HG03575 (cell line): ENCODE results near the gene PLA2G6.
"Not testable (repeated sequence)": the region's sequence is repeated elsewhere in the genome, so short reads cannot be mapped to it uniquely, and the experiment has no call there.

Experiments
- ATAC-seq: cut with Tn5 transposase; IDR thresholded peaks from one replicate; pipeline ENCODE4 v1.9.1; 2021; ENCODE audit not compliant: unreplicated experiment, insufficient number of reproducible peaks, low FRiP score; ENCODE audit errors: extremely low read depth

The PLA2G6 gene

DNA sequence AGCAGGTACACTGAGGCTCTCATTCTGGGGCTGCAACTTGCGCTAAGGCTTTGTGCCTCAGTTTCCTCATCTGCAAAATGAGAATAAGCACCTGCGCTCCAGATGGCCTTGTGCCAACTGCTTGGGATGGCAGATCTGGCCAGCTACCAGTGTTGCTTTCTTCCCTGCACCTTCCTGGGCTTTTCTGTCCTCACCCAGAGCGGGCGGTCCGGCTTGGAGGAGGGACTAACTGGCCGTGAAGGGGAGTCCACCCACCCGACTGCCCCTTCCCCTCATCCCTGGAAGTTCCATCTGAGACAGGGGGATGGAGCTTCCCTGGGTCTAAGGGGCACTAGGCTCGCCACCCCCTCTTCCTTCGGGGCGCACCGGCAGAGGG is 101.2 kb downstream of the PLA2G6 start:
- ATAC-seq: no peak

DNA sequence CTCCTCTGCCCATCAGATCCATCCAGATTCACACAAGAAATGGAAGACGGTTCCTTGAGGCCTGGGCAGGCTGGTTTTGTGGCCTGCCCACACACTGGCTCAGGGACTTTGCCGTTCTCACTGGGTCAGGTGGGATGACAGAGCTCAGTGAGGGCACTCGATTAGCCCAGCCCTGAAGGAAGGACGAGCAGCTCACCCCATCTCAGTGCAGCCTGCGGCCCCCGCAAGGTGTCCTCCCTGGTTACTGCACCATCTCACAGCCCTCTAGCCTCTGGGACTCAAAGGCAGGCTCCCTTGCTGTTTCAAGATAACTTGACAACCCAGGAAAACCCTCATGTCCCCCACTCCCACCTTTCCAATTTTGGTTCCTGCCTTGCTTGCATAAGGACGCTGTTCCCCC is 101.8 kb downstream of the PLA2G6 start:
- no peak for ATAC-seq

DNA sequence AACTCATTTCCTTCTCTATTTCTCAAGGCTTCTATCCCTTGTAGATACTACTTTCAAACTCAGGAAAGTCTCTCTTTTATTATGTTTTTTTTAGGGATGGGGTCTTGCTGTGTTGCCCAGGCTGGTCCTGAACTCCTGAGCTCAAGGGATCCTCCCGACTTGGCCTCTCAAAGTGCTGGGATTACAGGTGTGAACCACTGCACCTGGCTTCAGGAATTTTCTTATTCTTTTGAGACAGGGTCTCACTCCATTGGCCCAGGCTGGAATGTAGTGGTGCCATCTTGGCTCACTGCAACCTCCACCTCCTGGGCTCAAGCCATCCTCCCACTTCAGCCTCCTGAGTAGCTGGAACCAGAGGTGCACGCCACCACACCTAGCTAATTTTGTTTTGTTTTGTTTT is 102.4 kb downstream of the PLA2G6 start:
- not testable (repeated sequence) for ATAC-seq

DNA sequence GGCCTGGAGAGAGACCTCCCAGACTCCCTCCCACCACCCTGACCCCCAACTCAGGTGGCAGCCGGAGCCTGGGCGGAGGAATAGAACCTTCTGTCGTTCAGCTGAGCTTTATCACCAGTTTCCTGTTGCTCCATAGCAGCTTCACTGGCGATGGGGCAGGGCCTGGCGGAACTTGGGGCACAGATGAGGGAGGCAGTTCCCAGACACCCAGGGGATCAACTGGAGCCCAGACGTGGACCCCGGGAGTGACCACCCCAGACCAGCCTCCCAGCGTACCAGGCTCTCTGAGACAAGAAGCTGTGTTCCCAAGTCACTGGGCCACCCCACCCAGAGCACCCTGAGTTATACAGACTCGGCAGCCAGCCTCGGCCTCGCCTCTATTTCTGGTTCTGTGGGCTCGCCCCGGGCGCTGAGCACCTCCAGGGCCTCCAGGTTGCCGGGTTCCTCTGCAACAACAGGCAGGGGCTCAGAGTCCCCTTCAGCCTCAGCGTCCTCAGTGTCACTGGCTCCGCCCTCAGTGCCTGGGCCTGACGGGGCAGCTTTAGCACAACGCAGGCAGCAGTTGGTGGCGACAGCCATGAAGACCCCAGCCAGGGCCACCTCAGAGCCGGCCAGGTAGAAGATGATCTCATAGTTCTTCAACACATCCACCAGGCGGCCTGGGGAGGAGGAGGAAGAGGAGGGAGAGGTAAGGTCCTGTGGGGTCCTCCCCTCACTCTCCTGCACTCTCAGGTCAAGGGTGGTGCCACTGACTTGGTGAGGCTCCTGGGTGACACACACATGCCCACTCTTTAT is 103.4 kb downstream of the PLA2G6 start:
- no peak for ATAC-seq

DNA sequence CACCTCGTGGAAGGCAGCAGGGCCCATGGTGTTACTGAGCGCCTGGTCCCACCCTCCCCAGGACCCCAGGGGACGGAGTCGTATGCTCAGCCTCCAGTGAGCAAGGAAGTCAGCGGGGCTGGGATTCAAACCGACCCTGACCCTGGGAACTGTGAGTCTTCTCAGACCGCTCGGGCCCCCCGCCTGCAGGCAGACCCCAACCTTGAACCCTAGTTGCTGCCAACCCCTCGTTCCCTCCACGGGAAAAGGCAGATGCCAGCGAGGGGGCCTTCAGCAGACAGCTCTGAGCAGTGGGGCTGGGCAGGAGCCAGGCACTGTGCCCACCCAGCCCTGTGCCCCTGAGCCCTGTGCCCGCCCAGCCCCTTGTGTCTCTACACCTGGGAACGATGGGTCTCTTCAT is 104.0 kb downstream of the PLA2G6 start:
- no peak for ATAC-seq

DNA sequence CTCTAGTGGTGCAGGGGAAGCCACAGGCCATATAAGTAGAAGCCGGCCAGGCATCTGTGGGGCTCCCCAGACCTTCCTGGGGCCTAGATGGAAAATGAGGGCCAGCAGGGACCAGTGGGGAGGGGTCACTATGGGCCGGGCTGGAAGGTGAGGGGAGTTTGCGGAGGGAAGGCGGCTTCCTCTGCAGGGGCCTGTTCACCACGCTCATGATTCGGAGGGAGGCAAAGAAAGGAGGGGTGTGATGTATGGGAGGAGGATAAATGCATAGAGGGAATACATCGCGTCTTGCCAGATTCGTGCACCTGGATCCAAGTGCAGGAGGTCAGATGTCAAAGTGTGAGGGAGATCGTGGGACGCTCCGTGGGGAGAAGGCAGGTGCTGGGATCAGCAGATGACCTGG is 104.5 kb downstream of the PLA2G6 start:
- ATAC-seq: no peak

DNA sequence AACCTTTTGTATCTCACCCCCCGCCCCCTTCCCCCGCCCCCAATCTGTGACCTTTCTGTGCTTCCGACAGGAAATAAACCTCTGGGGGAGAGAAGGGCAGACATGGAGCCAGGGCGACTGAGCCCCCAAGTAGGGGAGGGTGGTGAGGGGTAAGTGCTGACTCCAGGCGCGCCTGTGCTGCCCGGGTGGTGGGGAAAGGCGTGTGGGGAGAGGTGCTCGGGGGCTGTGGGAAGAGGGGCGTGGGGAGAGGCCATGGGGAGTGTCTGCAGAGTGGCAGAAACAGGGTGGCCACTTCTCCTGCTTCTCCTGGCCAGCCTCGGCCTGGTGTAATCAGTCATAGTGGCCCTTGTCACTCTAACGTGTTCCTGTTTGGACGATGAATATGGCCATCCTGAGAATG is 105.7 kb downstream of the PLA2G6 start:
- ATAC-seq: no peak

DNA sequence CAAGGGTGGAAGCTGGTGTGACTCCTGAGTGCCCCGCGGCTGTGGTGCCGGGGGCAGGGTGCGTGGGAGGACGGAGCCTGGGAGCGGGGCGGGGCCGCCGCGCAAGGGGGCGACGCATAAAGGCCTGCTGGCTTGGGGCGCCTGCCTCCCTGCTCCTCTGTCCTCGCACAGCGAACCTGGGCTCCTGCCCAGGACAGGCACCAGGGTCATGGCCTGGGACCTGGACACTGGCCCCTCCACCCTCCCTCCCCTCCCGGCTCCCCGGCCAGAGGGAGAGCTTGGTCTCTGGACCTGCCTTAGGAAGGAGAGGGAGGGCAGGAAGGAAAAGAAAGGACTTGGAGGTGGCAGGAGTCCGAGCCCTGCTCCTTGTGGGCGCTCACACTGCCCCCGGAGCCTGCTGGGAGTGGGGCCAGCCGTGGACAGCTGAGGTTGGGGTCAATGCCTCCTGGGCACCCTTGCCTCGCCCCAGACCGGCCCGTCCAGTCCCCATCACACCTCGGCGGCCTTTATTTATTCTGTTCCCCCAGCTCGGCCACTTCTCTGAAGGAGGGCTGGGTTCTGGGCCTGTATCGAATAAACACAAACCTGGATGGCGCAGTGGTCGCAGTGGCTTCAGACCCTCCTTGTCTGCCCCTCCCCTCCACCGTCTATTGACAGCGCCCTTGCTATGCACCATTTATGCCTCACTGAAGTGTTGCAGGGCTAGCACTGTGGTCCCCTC is 106.4 kb downstream of the PLA2G6 start:
- ATAC-seq: no peak

DNA sequence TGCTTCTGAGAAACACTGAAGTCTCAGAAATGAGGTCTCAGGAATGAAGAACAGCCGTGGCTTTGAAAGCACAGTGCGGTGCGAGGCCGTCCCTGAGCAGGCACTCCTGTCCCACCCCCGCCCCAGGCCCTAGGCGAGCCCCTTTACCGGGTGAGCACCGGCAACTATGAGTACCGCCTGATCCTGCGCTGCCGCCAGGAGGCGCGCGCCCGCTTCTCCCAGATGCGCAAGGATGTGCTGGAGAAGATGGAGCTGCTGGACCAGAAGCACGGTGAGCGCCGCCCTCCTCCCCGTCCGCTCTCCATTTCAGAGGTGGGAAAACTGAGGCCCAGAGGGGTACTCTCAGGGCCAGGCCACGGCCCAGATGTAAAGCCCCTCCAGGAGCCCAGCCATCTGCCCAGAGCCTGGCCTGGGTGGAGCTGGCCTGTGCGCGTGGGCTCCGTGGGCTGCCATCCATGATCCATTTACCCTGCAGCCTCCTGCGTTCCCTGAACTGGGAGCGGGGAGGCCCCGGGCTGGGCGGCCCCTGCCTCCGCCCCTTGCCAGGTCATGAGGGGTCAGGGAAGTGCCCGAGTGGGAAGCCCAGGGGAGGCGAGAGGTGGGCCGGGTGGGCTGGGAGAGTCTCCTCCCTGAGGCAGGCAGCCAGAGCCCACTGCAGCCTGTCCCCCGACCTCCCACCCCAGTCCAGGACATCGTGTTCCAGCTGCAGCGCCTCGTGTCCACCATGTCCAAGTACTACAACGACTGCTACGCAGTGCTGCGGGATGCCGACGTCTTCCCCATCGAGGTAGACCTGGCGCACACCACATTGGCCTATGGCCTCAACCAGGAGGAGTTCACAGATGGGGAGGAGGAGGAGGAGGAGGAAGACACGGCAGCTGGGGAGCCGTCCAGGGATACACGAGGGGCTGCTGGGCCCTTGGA is 107.2 kb downstream of the PLA2G6 start:
- no peak for ATAC-seq

DNA sequence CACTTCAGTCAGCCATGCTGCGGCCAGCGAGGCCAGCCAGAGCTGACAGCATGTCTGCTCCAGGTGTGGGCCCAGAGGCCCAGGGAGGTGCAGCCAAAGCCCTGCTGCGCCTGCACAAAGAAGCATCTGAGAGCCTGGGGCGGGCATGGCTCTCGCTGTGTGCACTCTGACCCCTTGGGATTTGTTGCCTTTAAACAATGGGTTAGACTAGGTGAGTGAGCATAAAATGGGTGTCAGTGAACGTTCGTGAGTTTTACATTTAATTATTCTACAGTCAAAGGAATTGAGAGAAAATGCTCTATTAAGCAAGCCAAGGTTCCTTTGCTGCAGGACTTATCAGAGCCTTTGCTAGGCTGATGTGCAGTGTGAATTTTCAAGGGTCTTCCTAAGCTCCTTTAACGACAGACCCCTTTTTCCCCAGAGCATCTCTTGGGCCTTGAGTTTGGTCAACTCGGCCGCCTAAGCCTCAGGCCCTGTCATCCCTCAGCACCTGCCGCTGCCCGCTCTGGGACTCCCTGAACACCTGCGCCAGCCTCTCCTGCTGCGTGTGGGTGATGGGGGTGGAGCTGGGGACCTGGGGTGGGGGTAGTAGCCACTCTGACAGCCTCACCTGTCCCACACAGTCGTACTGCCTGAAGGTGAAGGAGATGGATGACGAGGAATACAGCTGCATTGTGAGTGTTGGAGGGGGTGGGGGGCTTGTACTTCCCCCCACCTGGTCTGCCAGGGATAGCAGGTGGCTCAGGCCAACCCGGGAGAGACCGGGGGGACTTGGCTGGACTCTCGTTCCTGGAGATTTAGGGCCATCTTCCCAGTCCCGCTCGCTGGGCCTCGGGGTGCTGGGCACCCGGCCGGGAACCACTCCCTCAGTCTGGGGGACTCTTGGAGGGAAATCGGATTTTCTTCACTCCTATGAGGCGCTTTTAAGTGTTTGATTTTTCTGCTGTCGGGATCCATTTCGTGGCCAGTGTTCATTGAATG is 108.2 kb downstream of the PLA2G6 start:
- no peak for ATAC-seq

DNA sequence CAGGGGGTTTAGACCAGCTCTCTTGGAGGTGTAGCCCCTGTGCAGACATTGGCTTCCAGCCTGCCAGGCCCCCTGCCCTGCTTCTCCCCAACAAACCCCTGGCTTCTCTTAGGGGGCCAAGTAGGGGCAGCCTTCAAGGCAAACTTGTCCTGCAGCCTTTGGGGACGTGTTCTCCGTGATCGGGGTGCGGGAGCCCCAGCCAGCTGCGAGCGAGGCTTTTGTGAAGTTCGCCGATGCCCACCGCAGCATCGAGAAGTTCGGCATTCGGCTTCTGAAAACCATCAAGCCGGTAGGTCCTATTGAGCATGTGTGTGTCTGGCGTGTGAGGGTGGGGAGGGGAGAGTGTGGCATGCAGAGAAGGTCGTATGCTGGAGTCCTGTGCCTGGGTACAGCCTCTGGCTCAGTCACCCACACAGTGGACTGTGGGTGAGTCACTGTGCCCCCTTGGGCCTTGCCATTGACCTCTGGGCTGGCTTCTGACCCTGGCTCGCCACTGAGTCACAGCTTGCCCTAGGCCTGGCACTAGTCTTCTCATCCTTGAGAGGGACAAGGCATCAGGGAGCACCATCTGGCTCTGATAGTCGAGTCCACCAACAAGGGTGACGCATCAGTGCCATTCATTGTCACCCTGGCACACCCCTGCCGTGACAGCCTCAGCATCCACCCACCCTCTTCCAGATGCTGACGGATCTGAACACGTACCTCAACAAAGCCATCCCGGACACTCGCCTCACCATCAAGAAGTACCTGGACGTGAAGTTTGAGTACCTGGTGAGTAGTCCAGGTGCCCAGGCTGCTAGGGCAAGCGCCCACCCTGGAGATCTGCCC is 109.1 kb downstream of the PLA2G6 start:
- ATAC-seq: no peak

DNA sequence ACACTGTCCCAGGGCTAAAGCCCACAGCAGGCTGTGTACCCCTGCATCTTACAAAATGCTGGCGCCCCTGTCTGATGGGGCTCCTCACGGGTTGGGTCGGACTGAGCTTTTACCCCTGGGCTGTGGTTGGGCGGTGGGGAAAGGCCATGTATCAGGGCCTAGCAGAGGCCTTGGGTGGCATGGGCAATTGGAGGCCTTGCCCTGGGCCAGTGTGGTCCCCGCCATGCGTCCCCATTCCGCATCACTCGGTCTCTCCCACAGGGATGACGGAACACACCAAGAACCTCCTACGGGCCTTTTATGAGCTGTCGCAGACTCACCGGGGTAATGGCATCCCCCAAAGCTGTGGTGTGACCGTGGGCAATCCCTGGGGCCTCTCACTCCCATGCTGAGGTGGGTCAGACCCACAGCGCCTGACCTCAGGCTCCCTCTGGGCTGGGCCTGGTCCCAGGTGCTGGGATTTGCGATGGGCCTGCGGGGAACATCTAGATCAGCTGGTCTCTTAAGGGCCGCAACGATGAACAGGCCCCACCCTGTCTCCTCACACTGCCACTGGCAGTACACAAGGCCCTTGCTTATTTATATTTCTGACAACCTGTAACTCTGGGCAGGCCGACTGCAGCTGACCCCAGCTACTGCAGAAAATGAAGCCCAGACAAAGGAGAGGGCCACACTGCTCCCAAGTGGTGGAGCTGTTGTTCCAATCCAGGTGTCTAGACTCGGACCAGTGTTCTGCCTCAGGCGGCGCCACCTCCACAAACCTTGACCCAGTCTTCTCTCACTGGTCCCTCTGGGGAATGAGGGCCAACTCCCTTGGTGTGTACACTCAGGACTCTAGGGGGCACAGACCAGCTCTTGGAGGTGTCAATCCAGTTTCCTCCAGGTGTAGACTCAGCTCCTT is 110.0 kb downstream of the PLA2G6 start:
- no peak for ATAC-seq

DNA sequence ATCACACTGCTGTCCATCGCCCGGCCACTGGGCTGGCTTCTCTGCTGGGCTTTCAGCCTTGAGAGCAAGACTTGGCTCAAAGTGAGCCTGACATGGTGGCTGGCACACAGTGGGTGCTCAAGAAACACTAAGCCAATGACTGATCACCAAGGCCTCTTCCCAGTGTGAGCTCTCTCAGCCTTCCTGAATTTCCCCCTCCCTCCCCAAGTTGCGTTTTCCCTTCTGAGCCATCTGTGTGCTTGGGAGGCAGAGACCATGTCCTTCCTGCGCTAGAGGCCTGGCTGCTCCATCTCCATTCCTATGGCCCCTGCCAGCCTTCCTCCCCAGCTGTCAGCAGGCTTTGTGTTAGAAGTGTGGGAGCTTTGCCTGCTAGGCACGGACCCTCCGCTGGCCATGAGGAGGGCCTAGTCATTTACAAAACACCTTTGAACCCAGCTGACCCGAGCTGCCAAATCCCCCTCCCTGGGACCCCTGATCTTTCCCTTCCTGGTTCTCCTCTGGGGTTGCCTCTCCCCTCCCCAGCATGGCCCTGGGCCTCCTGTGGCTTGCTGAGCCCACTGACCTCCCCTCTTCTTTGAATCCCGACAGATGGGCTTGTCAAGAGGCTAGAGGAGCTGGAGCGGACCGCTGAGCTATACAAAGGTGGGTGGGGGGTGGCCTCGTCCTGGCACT is 111.2 kb downstream of the PLA2G6 start:
- ATAC-seq: no peak

DNA sequence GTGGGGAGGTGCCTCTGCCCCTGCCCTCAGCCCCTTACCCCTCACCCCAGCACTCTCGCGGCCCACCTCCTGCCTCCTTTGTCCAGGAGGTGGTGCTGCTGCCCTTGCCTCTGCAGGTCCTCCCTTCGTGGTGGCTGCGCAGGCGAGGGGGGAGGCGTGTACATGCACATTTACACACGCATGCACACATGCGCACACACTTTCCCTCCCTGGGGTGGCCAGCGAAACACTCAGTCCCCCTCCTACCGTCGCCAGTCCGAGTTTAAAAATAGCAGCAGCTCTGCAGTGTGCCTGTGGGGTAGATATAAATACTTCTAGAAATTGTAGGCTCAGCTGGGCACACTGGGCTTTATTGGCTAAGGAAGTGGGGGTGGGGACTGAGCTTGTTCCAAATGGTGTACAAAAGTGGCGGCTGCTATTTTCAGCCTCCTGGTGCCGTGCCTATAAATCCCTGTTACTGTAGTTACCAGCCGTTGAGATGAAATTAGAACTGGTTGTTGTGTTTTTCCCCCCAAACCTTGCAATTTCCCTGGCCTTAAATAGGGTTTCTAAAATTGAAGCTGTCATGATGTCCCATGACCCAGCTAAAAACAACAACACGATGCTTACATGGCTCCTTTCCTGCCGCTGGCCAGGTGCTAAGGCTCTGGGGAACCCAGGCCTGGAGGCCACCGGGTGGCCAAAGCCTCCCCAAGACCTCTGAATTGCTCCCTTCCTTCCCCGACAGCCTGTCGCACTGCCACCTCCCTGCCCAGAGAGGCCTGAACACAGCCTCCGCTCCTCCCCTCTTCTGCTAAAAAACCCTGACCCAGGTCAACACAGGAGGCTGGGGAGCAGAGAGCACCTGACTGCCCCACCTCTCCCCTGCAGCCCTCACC is 112.0 kb downstream of the PLA2G6 start:
- ATAC-seq: no peak

DNA sequence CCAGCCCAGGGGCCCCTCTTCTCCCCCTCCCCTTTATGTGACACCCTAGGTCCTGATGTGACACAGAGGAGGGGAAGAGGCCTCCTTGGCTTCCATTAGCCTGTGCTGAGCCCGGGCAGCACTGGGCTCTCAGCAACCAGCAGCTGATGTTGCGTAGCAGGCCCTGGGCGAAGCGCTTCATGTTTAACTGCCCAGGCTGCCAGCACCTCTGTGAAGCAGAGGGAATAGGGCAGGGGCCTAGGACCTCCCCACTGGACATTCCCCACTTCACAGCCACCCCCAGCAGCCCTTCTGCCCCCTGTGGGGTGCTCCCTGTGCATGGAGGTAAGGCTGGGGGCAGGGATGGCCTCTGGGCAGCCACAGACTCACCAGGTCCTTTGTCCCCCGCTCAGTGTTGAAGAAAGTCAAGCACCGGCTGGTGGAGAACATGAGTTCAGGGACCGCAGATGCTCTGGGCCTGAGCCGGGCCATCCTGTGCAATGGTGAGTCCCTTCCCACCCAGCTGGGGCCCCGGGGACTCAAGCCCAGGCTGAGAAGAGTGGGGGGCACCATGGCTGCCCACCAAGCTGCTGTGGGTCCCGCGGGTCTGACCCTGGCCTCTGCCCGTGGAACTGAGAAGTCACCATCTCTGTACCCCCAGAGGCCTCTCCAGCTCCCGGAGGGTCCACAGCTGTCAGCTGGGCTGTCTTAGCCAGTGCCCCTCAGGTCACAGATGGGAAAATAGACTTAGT is 112.8 kb downstream of the PLA2G6 start:
- no peak for ATAC-seq
